ENCODE results near the gene CNDP2. TPM values are rescaled to one million over a fixed set of nuclear protein-coding genes. Genes with fewer than 3 reads are reported as not detected.

Gene CNDP2
- total RNA-seq, 4 donors from 2014 or later, result 31.1 to 52.5 (median 42.9) TPM

DNA sequence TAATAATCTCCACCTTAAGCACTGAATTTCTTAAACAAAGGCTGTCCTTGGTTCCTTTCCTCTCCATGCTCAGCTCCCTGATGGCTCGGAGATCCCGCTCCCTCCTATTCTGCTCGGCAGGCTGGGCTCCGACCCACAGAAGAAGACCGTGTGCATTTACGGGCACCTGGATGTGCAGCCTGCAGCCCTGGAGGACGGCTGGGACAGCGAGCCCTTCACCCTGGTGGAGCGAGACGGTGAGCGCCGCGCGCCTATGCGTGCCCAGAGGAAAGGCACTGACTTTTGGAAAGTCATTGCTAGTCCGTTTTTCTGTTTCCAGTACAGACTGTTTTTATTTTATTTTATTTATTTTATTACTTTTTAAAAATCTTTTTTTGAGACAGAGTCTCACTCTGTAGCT lies 9.6 kb downstream of the CNDP2 start:
- Histone ChIP-seq H3K27me3 (no peaks in the 10 kb centered on the region), H3K4me1 (peaks cover 0 to 6% (median 2%) of the 10 kb centered on the region in 4 donors), H3K4me3 (no peak overlapping the region), H3K36me3 (peaks cover 80 to 100% (median 94%) of the 10 kb centered on the region in 4 donors), H3K27ac (replicated peaks in 1 of 4) (no peak overlapping the region), H3K9me3 (no peaks in the 10 kb centered on the region)
- WGBS, result 97% methylated on average over 16 of the region's 16 CpGs
- no peak for DNase-seq (ENCODE audit: extremely low spot score)
- intact Hi-C loops (cut with DNase I), result loop anchor here (10.0 kb wide), 1 partner anchor 311 kb away; no protein-coding TSS in a partner anchor
- TF ChIP-seq POLR2AphosphoS5 (IDR thresholded peaks at IDR 0.05) (no peak), EP300 (IDR thresholded peaks at IDR 0.05) (no peak)
- TF ChIP-seq, protein P1, sequence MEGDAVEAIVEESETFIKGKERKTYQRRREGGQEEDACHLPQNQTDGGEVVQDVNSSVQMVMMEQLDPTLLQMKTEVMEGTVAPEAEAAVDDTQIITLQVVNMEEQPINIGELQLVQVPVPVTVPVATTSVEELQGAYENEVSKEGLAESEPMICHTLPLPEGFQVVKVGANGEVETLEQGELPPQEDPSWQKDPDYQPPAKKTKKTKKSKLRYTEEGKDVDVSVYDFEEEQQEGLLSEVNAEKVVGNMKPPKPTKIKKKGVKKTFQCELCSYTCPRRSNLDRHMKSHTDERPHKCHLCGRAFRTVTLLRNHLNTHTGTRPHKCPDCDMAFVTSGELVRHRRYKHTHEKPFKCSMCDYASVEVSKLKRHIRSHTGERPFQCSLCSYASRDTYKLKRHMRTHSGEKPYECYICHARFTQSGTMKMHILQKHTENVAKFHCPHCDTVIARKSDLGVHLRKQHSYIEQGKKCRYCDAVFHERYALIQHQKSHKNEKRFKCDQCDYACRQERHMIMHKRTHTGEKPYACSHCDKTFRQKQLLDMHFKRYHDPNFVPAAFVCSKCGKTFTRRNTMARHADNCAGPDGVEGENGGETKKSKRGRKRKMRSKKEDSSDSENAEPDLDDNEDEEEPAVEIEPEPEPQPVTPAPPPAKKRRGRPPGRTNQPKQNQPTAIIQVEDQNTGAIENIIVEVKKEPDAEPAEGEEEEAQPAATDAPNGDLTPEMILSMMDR (IDR thresholded peaks at IDR 0.05), result no peak

DNA sequence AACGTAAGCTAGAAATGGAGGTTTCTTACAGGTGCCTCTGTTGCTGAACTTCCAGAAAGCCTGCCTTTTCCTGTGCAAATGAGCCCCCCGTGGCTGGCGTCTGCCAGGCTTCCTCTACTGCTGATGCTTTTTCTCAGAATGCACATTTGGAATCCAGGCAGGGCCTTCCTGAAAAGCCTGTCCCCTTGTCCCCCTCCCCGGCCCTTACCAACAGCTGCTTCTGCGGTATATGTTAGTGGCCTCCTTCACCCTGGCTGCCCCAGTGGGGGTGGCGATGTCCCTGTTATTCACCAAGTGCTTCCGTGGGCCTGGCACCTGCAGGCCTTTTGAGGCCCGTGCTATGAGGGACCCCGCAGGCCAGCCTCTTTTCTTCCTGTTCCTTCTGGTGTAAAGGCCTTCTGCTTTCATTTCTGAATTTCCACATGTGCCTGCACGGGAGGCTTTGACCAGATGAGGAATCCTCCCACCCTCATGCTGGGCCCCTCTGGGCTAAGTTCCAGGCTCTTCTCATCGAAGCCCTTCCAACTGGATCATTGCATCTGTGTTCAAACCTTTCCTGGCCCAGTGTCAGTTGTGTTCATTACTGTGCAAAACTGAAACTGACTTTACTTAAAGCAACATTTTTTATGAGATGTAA lies 10.4 kb downstream of the CNDP2 start:
- no peak for DNase-seq (ENCODE audit: extremely low spot score)
- WGBS, result 43% methylated on average over 10 of the region's 11 CpGs
- Histone ChIP-seq H3K27me3 (no peaks in the 10 kb centered on the region), H3K27ac (replicated peaks in 1 of 4) (no peak overlapping the region), H3K9me3 (no peaks in the 10 kb centered on the region), H3K36me3 (peaks cover 80 to 100% (median 95%) of the 10 kb centered on the region in 4 donors), H3K4me3 (no peak overlapping the region), H3K4me1 (peaks cover 0 to 6% (median 2%) of the 10 kb centered on the region in 4 donors)
- intact Hi-C loops (cut with DNase I), result loop anchor here (10.0 kb wide), 1 partner anchor 312 kb away; no protein-coding TSS in a partner anchor
- TF ChIP-seq, protein P1 (IDR thresholded peaks at IDR 0.05), result no peak
- no peak for TF ChIP-seq POLR2A (IDR thresholded peaks at IDR 0.05; ENCODE audit: low read depth)
- TF ChIP-seq EP300 (IDR thresholded peaks at IDR 0.05), result no peak
- no peak for TF ChIP-seq POLR2AphosphoS5 (IDR thresholded peaks at IDR 0.05)

DNA sequence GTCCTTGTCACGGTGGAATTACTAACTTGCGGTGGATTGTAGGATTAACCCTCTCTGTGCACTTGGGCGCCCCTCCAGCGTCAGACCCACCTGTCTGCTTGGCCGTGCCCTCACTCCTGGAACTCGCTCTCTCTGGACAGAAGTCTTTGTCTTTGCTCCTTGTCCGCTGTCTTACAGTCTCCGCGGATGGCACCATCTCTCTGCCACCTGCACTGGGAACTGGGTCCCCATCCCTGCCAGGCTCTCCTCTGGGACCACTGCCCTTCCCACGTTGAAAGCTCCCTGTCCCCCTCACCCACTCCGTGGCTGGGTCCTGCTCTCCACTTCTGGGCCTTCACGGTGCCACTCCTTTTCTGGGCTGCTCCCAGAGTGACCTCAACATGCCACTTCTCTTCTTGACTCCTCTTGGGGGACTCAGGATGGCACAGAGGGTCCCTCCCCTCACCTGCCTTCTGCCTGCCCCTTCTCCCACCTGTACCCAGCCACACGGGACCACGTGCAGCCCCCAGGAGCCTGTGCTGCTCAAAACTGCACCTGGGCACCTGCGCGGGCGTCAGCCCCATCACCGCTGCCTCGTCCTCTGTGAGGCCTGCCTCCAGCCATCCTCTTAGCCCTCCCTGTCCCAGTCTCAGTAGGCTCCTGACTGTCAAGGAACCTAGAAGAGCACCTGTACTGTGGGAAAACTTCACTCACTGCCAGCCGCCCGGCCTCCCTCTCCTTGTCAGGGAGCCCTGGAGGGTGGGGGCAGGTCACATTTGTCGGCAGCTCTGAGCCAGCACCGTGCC lies 11.1 kb downstream of the CNDP2 start:
- H3K36me3 ChIP-seq, result peaks cover 83 to 100% (median 95%) of the 10 kb centered on the region in 4 donors
- TF ChIP-seq POLR2AphosphoS5 (IDR thresholded peaks at IDR 0.05), result no peak
- TF ChIP-seq EP300 (IDR thresholded peaks at IDR 0.05), result no peak
- TF ChIP-seq POLR2A (IDR thresholded peaks at IDR 0.05; ENCODE audit: low read depth), result no peak
- TF ChIP-seq, protein P1 (IDR thresholded peaks at IDR 0.05), result no peak
- intact Hi-C loops (cut with DNase I), result loop anchor here (10.0 kb wide), 1 partner anchor 312 kb away; no protein-coding TSS in a partner anchor

DNA sequence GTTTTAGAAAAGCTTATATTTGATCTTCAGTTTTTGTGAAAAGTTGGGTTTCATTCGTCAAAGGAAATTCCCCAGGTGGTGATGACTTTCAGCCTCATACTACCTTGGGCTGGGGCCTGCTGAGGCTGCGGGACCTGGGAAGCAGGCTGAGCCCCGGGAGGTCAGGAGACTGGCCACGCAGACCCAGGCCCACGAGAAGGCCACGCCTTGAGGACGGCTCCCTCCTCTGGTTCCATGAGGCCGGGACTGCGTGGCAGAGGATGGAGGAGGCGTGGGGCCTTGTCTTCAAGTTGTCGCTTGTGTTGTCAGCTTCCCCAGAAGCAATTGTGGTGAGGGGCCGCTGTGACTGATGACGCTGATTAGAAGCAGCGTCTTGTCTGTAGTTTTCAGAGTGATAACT lies 11.8 kb downstream of the CNDP2 start:
- H3K36me3 ChIP-seq, result peaks cover 82 to 100% (median 96%) of the 10 kb centered on the region in 4 donors

More for the DNA sequence above, 11.1 kb downstream of the CNDP2 start:
- H3K4me3 ChIP-seq, result no peak overlapping the region
- no peaks in the 10 kb centered on the region for H3K9me3 ChIP-seq
- 80% methylated on average over 23 of the region's 23 CpGs for WGBS
- H3K4me1 ChIP-seq, result peaks cover 0 to 6% (median 2%) of the 10 kb centered on the region in 4 donors
- no peaks in the 10 kb centered on the region for H3K27me3 ChIP-seq
- DNase-seq (ENCODE audit: extremely low spot score), result no peak
- no peak overlapping the region for H3K27ac ChIP-seq (replicated peaks in 1 of 4)

More for the DNA sequence above, 11.8 kb downstream of the CNDP2 start:
- Histone ChIP-seq H3K4me3 (no peak overlapping the region), H3K27me3 (no peaks in the 10 kb centered on the region), H3K9me3 (no peaks in the 10 kb centered on the region), H3K4me1 (peaks cover 0 to 6% (median 2%) of the 10 kb centered on the region in 4 donors), H3K27ac (replicated peaks in 1 of 4) (no peak overlapping the region)
- intact Hi-C loops (cut with DNase I), result loop anchor here (10.0 kb wide), 1 partner anchor 313 kb away; no protein-coding TSS in a partner anchor
- DNase-seq (ENCODE audit: extremely low spot score), result no peak
- TF ChIP-seq POLR2A (IDR thresholded peaks at IDR 0.05; ENCODE audit: low read depth) (no peak), POLR2AphosphoS5 (IDR thresholded peaks at IDR 0.05) (no peak), EP300 (IDR thresholded peaks at IDR 0.05) (no peak)
- TF ChIP-seq, protein P1 (IDR thresholded peaks at IDR 0.05), result no peak
- 91% methylated on average over 14 of the region's 14 CpGs for WGBS
